ENCODE results near the gene CMYA5.
A peak's percentile ranks its signal among the peaks of the same experiment; 100 is the strongest.

Gene CMYA5

DNA sequence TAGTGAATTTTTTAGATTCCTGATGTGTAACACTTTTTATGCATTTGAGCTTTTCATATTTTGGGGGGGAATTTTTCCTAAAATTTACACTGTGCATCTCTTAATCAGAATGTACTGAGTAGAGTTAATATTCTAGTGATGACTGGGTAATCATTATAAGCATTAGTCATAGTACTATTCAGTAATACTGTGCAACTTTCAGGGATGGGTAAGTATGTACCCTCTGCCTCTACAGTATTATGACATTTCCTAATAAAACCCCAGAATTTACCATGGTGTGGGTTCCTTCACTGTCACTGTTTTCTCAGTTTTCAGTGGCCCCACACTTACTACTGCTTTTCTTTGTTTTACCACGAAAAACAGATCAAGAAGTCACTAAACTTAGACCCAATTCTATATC is 2.8 kb upstream of the CMYA5 start:
- DNase-seq (ENCODE audit: insufficient read length): no peak
- no peak for TF ChIP-seq POLR2AphosphoS5 (IDR thresholded peaks at IDR 0.05; ENCODE audit: low read depth, low read length)
- no peak for TF ChIP-seq POLR2A (IDR thresholded peaks at IDR 0.05; ENCODE audit: low read depth, low read length)
- TF ChIP-seq TAF1 (IDR thresholded peaks at IDR 0.05; ENCODE audit: borderline replicate concordance, low read depth, low read length): no peak
- FAIRE-seq: no peak

DNA sequence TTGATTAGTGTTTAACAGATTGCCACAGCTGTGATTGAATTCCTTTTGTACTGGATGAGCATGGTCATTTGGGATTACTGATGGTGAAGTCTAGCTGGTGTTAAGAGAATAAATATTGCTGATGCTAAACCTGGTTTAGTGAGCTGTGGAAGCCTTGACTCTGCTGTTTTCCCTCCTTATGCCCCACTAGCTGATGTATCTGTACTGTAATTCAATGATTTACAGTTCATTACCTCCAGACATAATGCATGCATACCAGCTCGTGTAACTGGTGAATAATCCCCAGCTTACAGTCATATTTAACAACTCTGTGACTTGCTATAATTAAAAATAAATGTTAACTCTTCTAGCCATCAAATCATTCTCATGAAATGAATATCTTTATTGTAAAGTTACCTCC is 1.7 kb upstream of the CMYA5 start:
- FAIRE-seq (no peak), DNase-seq (ENCODE audit: insufficient read length) (no peak)
- TF ChIP-seq POLR2AphosphoS5 (IDR thresholded peaks at IDR 0.05; ENCODE audit: low read depth, low read length): no peak
- TF ChIP-seq TAF1 (IDR thresholded peaks at IDR 0.05; ENCODE audit: borderline replicate concordance, low read depth, low read length): no peak
- TF ChIP-seq POLR2A (IDR thresholded peaks at IDR 0.05; ENCODE audit: low read depth, low read length): no peak

DNA sequence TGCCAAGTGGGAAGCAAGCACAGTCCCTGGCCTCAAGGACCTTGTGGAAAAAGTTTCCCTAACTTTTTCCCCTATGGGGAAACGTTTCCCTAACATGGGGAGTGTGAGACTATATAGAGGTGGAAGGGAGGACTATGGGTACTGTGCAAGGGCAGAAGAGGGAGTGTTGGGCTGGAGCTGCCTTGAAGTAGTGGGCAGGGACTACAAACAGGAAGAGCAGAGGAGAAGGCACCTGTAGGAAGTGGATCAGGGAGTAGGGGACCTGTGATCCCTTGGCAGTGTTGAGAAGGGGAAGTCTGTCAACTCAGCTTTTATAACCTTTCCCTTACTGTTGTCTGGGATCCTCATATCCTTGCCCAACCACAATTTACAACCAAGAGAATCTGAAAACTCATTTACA is 1.4 kb downstream of the CMYA5 start:
- TF ChIP-seq POLR2AphosphoS5 (IDR thresholded peaks at IDR 0.05; ENCODE audit: low read depth, low read length): no peak
- no peak for TF ChIP-seq POLR2A (IDR thresholded peaks at IDR 0.05; ENCODE audit: low read depth, low read length)
- no peak for TF ChIP-seq TAF1 (IDR thresholded peaks at IDR 0.05; ENCODE audit: borderline replicate concordance, low read depth, low read length)
- FAIRE-seq (no peak), DNase-seq (ENCODE audit: insufficient read length) (no peak)

DNA sequence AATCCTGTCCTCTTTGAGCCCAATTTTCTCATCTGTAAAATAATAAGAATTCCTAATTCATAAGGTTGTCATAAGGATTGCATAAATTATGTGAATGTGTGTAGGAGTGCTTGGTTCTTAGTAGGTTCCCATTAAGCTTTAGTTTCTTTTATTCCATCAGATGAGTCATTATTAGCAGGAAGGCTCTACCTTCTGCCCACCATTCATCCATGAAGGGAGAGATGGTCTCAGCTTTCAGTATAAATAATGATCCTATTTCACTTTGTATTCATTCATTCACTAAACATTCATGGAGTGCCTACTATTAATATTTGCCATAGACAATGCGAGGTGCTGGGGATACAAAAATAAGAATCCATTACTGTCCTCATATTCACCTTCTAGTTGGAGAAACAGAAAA is 3.0 kb downstream of the CMYA5 start:
- DNase-seq (ENCODE audit: insufficient read length) (no peak), FAIRE-seq (no peak)
- TF ChIP-seq TAF1 (IDR thresholded peaks at IDR 0.05; ENCODE audit: borderline replicate concordance, low read depth, low read length) (no peak), POLR2A (IDR thresholded peaks at IDR 0.05; ENCODE audit: low read depth, low read length) (no peak)

DNA sequence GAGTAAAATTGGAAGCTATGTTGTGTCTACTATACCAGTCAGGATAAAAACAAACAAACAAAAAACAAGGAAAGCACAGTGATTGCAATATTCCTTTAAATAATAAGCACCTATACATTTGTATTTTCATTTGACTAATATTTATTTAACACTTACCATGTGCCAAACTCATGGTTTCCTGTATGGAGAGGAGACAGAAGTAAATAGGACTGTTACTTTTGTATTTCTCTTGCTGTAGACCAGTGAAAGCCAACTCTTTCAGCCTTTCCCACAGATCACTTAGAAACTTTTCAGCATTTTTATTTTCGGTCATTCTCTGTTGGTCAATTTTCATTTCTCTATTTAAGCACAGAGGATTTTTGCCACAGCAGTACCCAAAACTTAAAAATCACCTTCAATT is 4.5 kb downstream of the CMYA5 start:
- TF ChIP-seq TAF1 (IDR thresholded peaks at IDR 0.05; ENCODE audit: borderline replicate concordance, low read depth, low read length): no peak
- no peak for TF ChIP-seq POLR2AphosphoS5 (IDR thresholded peaks at IDR 0.05; ENCODE audit: low read depth, low read length)
- TF ChIP-seq POLR2A (IDR thresholded peaks at IDR 0.05; ENCODE audit: low read depth, low read length): no peak
- DNase-seq (ENCODE audit: insufficient read length) (no peak), FAIRE-seq (no peak)

DNA sequence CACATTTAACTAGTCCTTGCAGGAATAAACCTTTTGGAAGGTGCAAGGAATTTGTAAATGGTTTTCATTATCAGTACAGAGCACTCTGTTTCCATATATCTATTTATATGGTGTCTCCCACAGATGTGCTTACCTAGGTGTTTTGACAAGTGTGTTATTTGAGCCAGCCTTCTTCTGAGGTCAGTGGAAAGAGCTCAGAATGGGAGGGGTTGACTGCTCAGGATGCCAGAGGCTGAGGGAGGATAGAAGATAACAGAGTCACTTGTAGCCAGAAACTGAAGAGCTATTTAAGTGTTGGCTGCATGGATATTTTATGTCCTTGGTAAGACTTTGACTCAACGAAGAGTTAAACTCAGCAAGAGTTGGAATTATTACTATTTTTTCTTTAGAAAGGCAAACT is 5.0 kb downstream of the CMYA5 start:
- FAIRE-seq (no peak), DNase-seq (ENCODE audit: insufficient read length) (no peak)
- TF ChIP-seq TAF1 (IDR thresholded peaks at IDR 0.05; ENCODE audit: borderline replicate concordance, low read depth, low read length): no peak

DNA sequence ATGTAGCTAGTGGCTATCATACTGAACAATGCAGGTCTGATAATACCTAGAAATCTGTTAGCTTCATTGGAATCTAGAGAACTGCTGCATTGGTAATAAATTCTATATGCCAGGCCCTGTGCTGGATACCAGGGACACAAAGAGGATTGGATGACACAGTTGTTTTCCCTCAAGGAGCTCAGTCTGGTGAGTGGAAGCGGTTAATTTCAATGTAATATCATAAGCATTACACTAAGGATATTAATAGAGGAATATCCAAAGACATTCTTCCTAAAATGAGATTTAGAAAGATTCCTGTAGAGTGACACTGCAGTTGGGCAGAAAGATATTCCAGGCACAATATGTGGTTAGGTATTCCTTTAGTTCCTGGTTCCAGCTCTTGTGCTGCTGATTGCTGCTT is 5.9 kb downstream of the CMYA5 start:
- no peak for TF ChIP-seq POLR2A (IDR thresholded peaks at IDR 0.05; ENCODE audit: low read depth, low read length)
- no peak for TF ChIP-seq TAF1 (IDR thresholded peaks at IDR 0.05; ENCODE audit: borderline replicate concordance, low read depth, low read length)
- no peak for TF ChIP-seq POLR2AphosphoS5 (IDR thresholded peaks at IDR 0.05; ENCODE audit: low read depth, low read length)
- FAIRE-seq: no peak

DNA sequence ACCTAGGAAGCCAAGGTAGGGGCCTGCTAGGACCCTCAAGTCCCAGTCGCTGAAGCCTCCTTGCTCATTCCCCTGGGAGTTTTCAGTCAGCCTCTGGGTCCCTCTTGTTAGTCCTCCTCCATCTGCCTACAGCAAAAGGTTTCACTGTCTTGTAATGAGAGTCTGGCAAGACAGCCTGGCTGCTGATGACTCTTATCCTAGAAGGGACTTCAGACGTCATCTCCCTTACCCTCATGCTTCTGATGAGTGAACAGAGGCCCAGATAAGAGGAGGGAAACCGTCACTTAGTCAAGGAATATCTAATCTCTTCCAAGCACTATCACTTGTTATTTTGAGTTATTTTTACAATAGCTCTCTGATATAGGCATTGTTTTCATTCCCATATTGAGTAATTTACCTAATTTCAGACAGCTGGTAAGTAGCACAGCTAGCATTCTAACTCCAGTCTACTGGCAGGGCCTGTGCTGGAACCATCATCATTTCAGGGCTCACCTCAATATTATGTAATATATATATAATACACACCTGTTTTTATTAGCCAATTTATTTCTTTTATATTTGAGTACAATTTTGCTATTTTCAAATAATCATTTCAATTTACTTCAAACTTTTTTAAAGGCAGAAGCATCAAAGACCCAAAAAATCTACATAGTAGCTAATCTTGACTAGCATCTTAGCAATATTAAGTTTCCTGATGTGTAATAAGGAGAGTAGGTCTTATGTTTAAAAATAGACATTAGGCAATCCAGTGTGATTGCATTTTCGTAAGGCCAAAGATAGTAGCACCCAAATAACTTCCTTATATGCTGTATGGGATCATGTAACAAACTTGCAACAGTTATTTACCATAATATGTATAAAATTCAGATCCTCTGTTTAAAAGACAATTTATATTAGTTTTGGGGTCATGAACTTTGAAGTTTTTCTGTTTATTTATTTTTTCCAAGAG is 7.9 kb downstream of the CMYA5 start:
- DNase-seq (ENCODE audit: insufficient read length) (no peak), FAIRE-seq (peak; percentile 36)
- TF ChIP-seq POLR2AphosphoS5 (IDR thresholded peaks at IDR 0.05; ENCODE audit: low read depth, low read length) (no peak), POLR2A (IDR thresholded peaks at IDR 0.05; ENCODE audit: low read depth, low read length) (no peak), TAF1 (IDR thresholded peaks at IDR 0.05; ENCODE audit: borderline replicate concordance, low read depth, low read length) (no peak)

More for the DNA sequence above, 5.9 kb downstream of the CMYA5 start:
- no peak for DNase-seq (ENCODE audit: insufficient read length)

DNA sequence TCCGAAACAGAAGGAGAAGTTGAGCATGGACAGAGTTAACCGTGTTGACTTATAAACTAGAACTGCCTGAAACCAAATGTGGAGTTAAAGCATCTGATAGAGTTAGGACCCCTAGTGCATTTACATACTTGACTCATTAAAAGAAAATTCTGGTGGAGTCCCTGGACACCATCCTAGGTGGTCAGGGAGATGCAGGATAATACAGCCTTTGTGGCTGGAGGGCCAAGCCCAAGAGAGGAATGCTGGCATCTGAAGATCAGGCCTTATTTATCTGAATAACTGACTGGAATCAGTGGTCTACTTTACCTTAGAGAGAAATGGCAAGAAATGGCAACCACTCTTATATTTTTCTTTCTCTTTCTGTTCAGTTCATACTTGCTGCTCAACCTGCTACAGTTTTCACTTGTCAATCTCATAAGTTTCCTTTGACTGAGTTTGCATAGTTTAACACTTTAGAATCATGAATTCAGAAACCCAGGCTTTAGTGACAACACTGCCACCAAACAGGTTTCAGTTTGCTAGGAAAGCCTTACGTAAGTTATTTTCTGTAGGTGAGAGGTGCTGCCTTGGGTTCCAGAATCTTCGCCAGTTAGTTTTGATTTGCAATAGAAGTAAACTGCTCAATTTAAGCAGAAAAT is 10.2 kb downstream of the CMYA5 start:
- TF ChIP-seq POLR2A (IDR thresholded peaks at IDR 0.05; ENCODE audit: low read depth, low read length) (no peak), TAF1 (IDR thresholded peaks at IDR 0.05; ENCODE audit: borderline replicate concordance, low read depth, low read length) (no peak), POLR2AphosphoS5 (IDR thresholded peaks at IDR 0.05; ENCODE audit: low read depth, low read length) (no peak)
- DNase-seq (ENCODE audit: insufficient read length): no peak
- FAIRE-seq: peak; percentile 58

DNA sequence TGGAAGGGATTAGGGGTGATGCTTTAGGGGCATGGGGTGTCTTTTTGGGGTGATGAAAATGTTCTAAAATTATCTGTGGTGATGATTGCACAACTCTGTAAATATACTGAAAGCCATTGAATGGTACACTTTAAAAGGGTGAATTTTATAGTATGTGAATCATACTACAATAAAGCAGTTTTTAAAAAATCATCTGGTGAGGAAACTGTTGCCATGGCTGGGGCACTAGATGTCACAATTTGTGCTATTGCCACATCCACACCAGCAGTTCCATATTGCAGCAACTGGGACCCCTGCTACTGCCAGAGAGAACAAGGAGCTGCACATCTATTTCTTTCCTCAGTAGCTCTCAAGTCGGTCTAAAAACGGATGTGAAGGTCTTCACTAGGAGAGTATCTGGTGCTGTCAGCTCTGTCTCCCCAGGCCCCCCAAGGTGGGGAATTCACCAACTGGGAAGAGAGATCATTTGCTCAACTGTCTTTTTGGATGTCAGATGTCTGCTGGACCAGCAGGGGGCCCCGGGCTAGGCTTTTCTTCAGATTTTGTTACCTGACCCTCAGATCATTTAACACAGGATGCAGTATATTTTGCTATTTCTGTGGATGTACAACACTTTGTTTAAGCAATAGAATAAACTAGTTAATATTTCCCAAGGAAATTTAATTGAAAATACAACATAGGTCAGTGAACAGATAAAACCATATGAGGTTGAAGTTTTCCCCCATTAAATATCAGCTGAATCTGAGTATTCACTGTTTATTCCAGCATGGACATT is 13.2 kb downstream of the CMYA5 start:
- no peak for TF ChIP-seq POLR2A (IDR thresholded peaks at IDR 0.05; ENCODE audit: low read depth, low read length)
- no peak for TF ChIP-seq POLR2AphosphoS5 (IDR thresholded peaks at IDR 0.05; ENCODE audit: low read depth, low read length)
- TF ChIP-seq TAF1 (IDR thresholded peaks at IDR 0.05; ENCODE audit: borderline replicate concordance, low read depth, low read length): no peak
- DNase-seq (ENCODE audit: insufficient read length) (no peak), FAIRE-seq (no peak)

DNA sequence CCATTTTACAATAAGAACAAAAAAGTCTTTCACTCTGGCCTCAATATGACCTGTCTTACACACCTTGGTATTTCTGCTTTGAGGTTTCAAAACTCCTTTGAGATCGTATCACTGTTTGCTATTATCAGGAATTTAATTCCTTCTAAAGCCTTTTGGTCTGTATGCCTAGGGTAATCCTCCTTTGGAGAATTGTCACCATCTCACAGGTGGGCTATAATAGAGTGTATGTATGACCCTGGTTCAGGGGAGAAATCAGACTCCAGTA is 13.7 kb downstream of the CMYA5 start:
- TF ChIP-seq TAF1 (IDR thresholded peaks at IDR 0.05; ENCODE audit: borderline replicate concordance, low read depth, low read length) (no peak), POLR2AphosphoS5 (IDR thresholded peaks at IDR 0.05; ENCODE audit: low read depth, low read length) (no peak)
- FAIRE-seq: no peak
- no peak for DNase-seq (ENCODE audit: insufficient read length)

DNA sequence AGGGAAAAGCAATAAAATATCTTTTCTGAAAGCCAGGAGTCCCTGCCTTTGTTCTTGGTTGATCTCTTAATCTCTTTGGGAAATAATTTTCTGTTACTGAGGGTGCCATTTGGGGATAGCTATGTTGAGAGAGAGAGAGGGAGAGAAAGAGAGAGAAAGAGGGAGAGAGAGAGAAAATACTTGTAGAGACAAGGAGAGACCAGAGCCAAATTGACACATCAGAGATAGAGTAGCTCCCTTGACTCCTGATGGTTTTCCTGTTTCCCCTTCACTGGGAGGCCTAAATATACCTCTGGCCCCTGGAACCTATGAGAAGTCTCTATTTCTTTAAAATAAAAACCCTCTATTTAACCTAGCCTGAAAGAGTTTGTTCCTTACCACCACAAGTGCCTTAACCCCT is 14.9 kb downstream of the CMYA5 start:
- DNase-seq (ENCODE audit: insufficient read length) (no peak), FAIRE-seq (no peak)
- TF ChIP-seq POLR2AphosphoS5 (IDR thresholded peaks at IDR 0.05; ENCODE audit: low read depth, low read length): no peak
- no peak for TF ChIP-seq POLR2A (IDR thresholded peaks at IDR 0.05; ENCODE audit: low read depth, low read length)
- TF ChIP-seq TAF1 (IDR thresholded peaks at IDR 0.05; ENCODE audit: borderline replicate concordance, low read depth, low read length): no peak
